Peyer's patch (tissue), 4 donors: ENCODE measurements around the gene USP6NL. TPM values are rescaled to one million over a fixed set of nuclear protein-coding genes. Genes with fewer than 3 reads are reported as not detected.

Experiments used
- DNase-seq, 3 donors: peaks; one replicate each; pipeline ENCODE4 v3.0.0-alpha.2; 2017 to 2019
- H3K27ac ChIP-seq, 4 donors: fragments of 200-600 bp; sonication (generic); one replicate each; pipeline ENCODE4 v1.5.1; 2016 to 2019
- H3K27me3 ChIP-seq, 2 donors: fragments of 200-600 bp; sonication (generic); one replicate each; pipeline ENCODE4 v1.5.1; 2019
- H3K36me3 ChIP-seq, 3 donors: fragments of 200-600 bp; sonication (generic); one replicate each; pipeline ENCODE4 v1.5.1; 2016 to 2019
- H3K4me1 ChIP-seq, 4 donors: fragments of 200-600 bp; sonication (generic); one replicate each; pipeline ENCODE4 v1.5.1; 2016 to 2019
- H3K4me3 ChIP-seq, 4 donors: fragments of 200-600 bp; sonication (generic); 1 replicate in 3 of 4; 2 replicates in 1 of 4; pipeline ENCODE4 v1.5.1; 2016 to 2019; ENCODE audit warnings: mild to moderate bottlenecking in 1 of 4
- H3K9me3 ChIP-seq, 4 donors: fragments of 200-600 bp; sonication (generic); one replicate each; pipeline ENCODE4 v1.5.1; 2016 to 2019; ENCODE audit warnings: mild to moderate bottlenecking in 1 of 4
- POLR2A ChIP-seq, 2 donors: fragments of 450-650 bp; IDR thresholded peaks; one replicate each; pipeline ENCODE4 v1.5.1; 2017; ENCODE audit warnings: antibody characterized with exemption in 2 of 2, mild to moderate bottlenecking in 2 of 2, moderate library complexity in 2 of 2
- total RNA-seq, 4 donors: library from RNA; depleted of rRNA; stranded (reverse); fragments of >200 nt; gene quantifications; one replicate each; pipeline ENCODE4 v1.1.0, GENCODE V29; 2016
- TF ChIP-seq, protein P1 (sequence below), 6 experiments: fragments of 450-650 bp in 4 of 6; fragments of 200-600 bp in 2 of 6; sonication (generic) in 1 of 6; IDR thresholded peaks; one replicate each; pipeline ENCODE4 v1.5.1; 2017 to 2019; ENCODE audit warnings: antibody characterized with exemption in 6 of 6, mild to moderate bottlenecking in 3 of 6, moderate library complexity in 1 of 6

USP6NL gene
- total RNA-seq, 4 donors from 2014 or later, result 15.0 to 52.8 (median 19.3) TPM

DNA sequence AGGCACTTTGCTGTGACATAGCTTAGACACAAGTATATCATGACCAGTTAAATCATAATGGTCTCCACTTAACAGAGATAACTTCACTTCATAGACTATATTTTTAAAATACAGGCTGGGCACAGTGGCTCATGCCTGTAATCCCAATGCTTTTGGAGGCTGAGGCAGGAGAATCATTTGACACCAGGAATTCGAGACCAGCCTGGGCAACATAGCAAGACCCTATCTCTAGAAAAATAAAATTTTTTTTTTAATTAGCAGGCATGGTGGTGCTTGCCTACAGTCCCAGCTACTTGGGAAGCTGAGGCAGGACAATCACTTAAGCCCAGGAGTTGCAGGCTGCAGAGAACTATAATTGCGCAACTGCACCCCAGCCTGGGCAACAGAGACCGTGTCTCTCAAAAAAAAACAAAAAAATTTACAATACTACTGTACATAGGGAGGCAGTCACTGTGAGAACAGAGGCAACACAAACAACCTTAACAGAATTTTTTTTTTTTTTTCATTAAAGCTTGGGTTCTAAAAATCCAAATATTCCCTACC is 105.1 kb downstream of the USP6NL start:
- DNase-seq, result no peak
- H3K9me3 ChIP-seq, result no peaks in the 10 kb centered on the region
- H3K36me3 ChIP-seq, result no peaks in the 10 kb centered on the region
- H3K27ac ChIP-seq, result no peak overlapping the region
- H3K4me3 ChIP-seq, result no peak overlapping the region
- H3K4me1 ChIP-seq, result no peaks in the 10 kb centered on the region
- no peaks in the 10 kb centered on the region for H3K27me3 ChIP-seq
- no peak for TF ChIP-seq POLR2A (IDR thresholded peaks at IDR 0.05)
- TF ChIP-seq, protein P1, sequence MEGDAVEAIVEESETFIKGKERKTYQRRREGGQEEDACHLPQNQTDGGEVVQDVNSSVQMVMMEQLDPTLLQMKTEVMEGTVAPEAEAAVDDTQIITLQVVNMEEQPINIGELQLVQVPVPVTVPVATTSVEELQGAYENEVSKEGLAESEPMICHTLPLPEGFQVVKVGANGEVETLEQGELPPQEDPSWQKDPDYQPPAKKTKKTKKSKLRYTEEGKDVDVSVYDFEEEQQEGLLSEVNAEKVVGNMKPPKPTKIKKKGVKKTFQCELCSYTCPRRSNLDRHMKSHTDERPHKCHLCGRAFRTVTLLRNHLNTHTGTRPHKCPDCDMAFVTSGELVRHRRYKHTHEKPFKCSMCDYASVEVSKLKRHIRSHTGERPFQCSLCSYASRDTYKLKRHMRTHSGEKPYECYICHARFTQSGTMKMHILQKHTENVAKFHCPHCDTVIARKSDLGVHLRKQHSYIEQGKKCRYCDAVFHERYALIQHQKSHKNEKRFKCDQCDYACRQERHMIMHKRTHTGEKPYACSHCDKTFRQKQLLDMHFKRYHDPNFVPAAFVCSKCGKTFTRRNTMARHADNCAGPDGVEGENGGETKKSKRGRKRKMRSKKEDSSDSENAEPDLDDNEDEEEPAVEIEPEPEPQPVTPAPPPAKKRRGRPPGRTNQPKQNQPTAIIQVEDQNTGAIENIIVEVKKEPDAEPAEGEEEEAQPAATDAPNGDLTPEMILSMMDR (IDR thresholded peaks at IDR 0.05), result no peak

DNA sequence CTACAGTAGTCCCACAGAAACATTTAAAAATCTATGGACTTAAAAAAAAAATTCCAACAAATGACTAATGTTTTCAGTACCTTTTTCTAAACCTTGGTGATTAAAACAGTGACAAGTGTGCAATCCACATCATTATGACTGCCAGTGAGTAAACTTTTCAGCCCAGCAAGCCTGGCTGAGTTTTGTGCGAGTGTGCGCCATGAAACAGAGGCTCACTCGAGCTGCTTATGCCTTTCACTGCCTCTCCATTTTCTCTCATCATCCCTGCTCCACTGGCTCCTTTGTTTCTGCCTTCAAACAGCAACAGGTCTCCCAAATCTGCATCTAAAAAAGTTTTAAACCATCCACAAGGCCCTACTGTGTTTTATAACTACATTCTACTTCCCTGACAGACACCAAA is 105.8 kb downstream of the USP6NL start:
- Histone ChIP-seq H3K9me3 (no peaks in the 10 kb centered on the region), H3K36me3 (no peaks in the 10 kb centered on the region), H3K4me3 (no peak overlapping the region), H3K27ac (no peak overlapping the region), H3K27me3 (no peaks in the 10 kb centered on the region), H3K4me1 (no peaks in the 10 kb centered on the region)
- no peak for DNase-seq
- no peak for TF ChIP-seq POLR2A (IDR thresholded peaks at IDR 0.05)
- TF ChIP-seq, protein P1 (IDR thresholded peaks at IDR 0.05), result no peak

DNA sequence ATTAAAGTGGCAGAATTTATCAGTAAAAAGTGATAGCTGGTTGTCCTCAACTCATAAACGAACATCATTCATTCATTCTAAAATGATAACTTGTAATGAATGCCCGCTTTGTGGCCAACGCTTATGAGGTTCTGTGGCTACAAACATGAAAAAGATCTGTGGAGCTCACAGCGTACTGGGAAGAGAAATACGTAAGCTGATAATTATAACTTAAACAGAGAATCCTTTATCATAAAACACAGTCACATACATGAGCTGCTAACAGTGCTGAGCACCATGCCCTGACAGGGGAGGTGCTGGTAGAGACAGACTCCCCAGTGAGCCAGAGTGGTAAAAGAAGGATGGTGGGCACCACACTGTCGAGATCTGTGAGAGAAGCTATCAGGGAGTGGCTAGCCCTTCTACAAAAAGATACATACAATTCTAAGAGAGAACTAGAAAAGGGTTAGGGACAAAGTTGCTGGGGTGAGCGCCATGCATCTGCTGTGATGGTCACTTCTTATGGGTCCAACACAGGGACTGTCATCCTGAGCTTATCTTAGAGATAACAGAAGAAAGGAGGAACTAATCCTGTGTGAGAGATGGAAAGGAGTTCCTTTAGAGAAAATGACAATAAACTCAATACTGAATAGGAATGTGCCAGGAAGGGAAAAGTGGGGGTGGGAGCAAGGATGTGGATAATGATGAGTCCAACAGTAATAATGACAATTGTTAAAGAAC is 106.7 kb downstream of the USP6NL start:
- Histone ChIP-seq H3K27ac (no peak overlapping the region), H3K27me3 (no peaks in the 10 kb centered on the region), H3K4me1 (no peaks in the 10 kb centered on the region), H3K36me3 (no peaks in the 10 kb centered on the region), H3K4me3 (no peak overlapping the region), H3K9me3 (no peaks in the 10 kb centered on the region)
- DNase-seq, result no peak
- TF ChIP-seq, protein P1 (IDR thresholded peaks at IDR 0.05), result no peak
- TF ChIP-seq POLR2A (IDR thresholded peaks at IDR 0.05), result no peak

DNA sequence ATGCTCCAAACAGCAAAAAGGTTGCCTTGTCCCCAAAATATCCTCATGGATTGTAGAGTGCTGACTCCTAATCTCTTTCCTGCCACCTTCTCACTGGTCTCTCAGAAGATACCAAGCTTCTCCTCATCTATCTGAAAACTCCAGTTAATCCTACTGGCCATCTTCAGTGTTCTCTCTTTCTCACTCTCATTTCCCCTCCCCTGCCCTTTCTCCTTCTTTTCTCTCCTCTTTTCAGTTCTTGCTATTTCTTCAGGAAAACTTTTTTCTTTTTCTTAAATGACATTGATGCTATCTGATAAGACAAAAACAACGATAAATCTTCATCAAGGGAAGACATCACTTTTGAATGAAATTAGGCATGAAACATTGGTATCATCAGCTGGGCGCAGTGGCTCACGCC is 109.8 kb downstream of the USP6NL start:
- H3K27ac ChIP-seq, result no peak overlapping the region
- no peaks in the 10 kb centered on the region for H3K9me3 ChIP-seq
- TF ChIP-seq, protein P1 (IDR thresholded peaks at IDR 0.05), result no peak
- no peak for TF ChIP-seq POLR2A (IDR thresholded peaks at IDR 0.05)
- no peak for DNase-seq
- H3K4me3 ChIP-seq, result no peak overlapping the region
- no peaks in the 10 kb centered on the region for H3K27me3 ChIP-seq
- H3K4me1 ChIP-seq, result no peaks in the 10 kb centered on the region
- no peaks in the 10 kb centered on the region for H3K36me3 ChIP-seq

DNA sequence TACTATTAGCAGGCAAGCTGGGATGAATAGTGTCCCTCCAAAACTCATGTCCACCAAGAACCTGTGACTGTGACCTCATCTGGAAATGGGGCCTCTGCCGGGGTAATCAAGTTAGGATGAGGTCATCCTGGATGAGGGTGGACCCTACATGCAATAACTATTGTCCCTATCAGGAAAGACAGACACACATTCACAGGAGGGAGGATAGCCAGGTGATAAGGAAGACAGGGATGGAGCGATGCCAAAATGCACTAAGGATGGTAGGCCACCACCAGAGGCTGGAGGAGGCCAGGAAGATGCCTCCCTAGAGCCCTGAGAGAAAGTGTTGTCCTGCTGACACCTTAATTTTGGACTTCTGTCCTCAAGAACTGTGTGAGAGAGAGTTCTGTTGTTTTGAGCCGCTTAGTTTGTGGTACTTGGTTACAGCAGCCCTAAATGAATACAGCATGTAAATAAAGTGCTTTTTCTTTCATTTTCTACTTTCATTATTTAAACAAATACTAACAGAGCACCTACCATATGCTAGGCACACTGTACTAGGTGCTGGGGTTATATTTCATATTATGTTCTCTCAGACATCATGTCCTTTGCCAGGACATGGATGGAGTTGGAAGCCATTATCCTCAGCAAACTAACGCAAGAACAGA is 111.9 kb downstream of the USP6NL start:
- no peak overlapping the region for H3K27ac ChIP-seq
- H3K27me3 ChIP-seq, result no peaks in the 10 kb centered on the region
- no peaks in the 10 kb centered on the region for H3K9me3 ChIP-seq
- TF ChIP-seq, protein P1 (IDR thresholded peaks at IDR 0.05), result no peak
- TF ChIP-seq POLR2A (IDR thresholded peaks at IDR 0.05), result no peak
- no peak overlapping the region for H3K4me3 ChIP-seq
- no peaks in the 10 kb centered on the region for H3K4me1 ChIP-seq
- no peak for DNase-seq
- no peaks in the 10 kb centered on the region for H3K36me3 ChIP-seq
